CD8-positive, alpha-beta memory T cell (primary cell): ENCODE data around the gene TMEM19. TPM values are rescaled to one million over a fixed set of nuclear protein-coding genes. Genes with fewer than 3 reads are reported as not detected.
A peak's percentile ranks its signal among the peaks of the same experiment; 100 is the strongest.
"Not testable (repeated sequence)": the region's sequence is repeated elsewhere in the genome, so short reads cannot be mapped to it uniquely, and the experiment has no call there.

ENCODE experiments used
- CTCF ChIA-PET: fragments of 350-600 bp; sonication (Branson Sonifier 250); formaldehyde crosslinking; loops from one replicate; lab custom pipeline; 2021; ENCODE audit warnings: antibody characterized with exemption; lab: Charles Lee
- POLR2A ChIA-PET: fragments of 350-600 bp; sonication (Branson Sonifier 250); formaldehyde crosslinking; loops from one replicate; lab custom pipeline; 2021; ENCODE audit warnings: antibody characterized with exemption; lab: Charles Lee
- DNase-seq, 5 donors: peaks; one replicate each; pipeline versions ENCODE4 v3.0.0 to v3.0.0-alpha.2; 2020 to 2022; ENCODE audit warnings: mixed read lengths in 1 of 5
- H3K27ac ChIP-seq: one replicate; pipeline ENCODE4 v1.7.0; 2013; ENCODE audit warnings: low read depth, mild to moderate bottlenecking, low read length, moderate library complexity
- H3K27me3 ChIP-seq: 2 replicates; pipeline ENCODE4 v1.7.0; 2013; ENCODE audit warnings: low read length, mild to moderate bottlenecking; ENCODE audit not compliant: insufficient read depth, poor library complexity, severe bottlenecking
- H3K36me3 ChIP-seq: 2 replicates; pipeline ENCODE4 v1.7.0; 2013; ENCODE audit warnings: mild to moderate bottlenecking, low read length, moderate library complexity; ENCODE audit not compliant: insufficient read depth
- H3K4me1 ChIP-seq: 2 replicates; pipeline ENCODE4 v1.7.0; 2013; ENCODE audit warnings: mild to moderate bottlenecking, low read length, moderate library complexity; ENCODE audit not compliant: insufficient read depth
- H3K4me3 ChIP-seq: 2 replicates; pipeline ENCODE4 v1.7.0; 2013; ENCODE audit warnings: mild to moderate bottlenecking, low read length
- H3K9me3 ChIP-seq: 2 replicates; pipeline ENCODE4 v1.7.0; 2013; ENCODE audit warnings: mild to moderate bottlenecking, low read length
- H3K27ac Mint-ChIP-seq, 8 donors: one replicate each; pipeline ENCODE4 v1.8.0; 2020 to 2021; ENCODE audit warnings: mixed read lengths in 8 of 8, mild to moderate bottlenecking in 6 of 8, inconsistent platforms in 3 of 8, moderate library complexity in 3 of 8
- H3K27me3 Mint-ChIP-seq, 2 donors: one replicate each; pipeline ENCODE4 v1.8.0; 2020 to 2021; ENCODE audit warnings: mixed read lengths in 2 of 2, mild to moderate bottlenecking in 1 of 2, moderate library complexity in 1 of 2
- H3K36me3 Mint-ChIP-seq, 3 donors: one replicate each; pipeline ENCODE4 v1.8.0; 2020 to 2021; ENCODE audit warnings: mixed read lengths in 3 of 3, inconsistent platforms in 1 of 3, mild to moderate bottlenecking in 1 of 3
- H3K4me1 Mint-ChIP-seq, 3 donors: one replicate each; pipeline ENCODE4 v1.8.0; 2020 to 2021; ENCODE audit warnings: mixed read lengths in 3 of 3, inconsistent platforms in 1 of 3, mild to moderate bottlenecking in 1 of 3
- H3K4me3 Mint-ChIP-seq, 7 donors: one replicate each; pipeline ENCODE4 v1.8.0; 2020 to 2021; ENCODE audit warnings: mixed read lengths in 7 of 7, mild to moderate bottlenecking in 6 of 7, moderate library complexity in 4 of 7, inconsistent platforms in 2 of 7
- H3K9me3 Mint-ChIP-seq, 5 donors: one replicate each; pipeline ENCODE4 v1.8.0; 2020 to 2022; ENCODE audit warnings: mixed read lengths in 5 of 5, mild to moderate bottlenecking in 3 of 5, moderate library complexity in 2 of 5, inconsistent platforms in 1 of 5
- polyA plus RNA-seq: library from polyadenylated mRNA; unstranded; fragments of 300-500 nt; fragmentation: Illumina TruSeq; gene quantifications from one replicate; pipeline ENCODE4 v1.2.3, GENCODE V29; 2021
- total RNA-seq, 2 experiments: library from RNA; stranded (reverse); gene quantifications; one replicate each; pipeline ENCODE4 v1.2.3, GENCODE V29; 2021

Gene TMEM19
- total and polyA plus RNA-seq, 3 experiments from 2014 or later: 18.6 to 33.6 (median 21.4) TPM

- H3K27ac ChIP-seq: peak overlapping the region; percentile 77
- Mint-ChIP-seq H3K4me3 (peak overlapping the region; percentile 90 to 96 (median 93)), H3K27ac (peak overlapping the region; percentile 34 to 96 (median 93)), H3K36me3 (peaks cover 0 to 7% (median 0%) of the 10 kb centered on the region in 3 donors), H3K27me3 (peaks cover 0 to 2% of the 10 kb centered on the region in 2 donors), H3K4me1 (peaks cover 20 to 48% (median 37%) of the 10 kb centered on the region in 3 donors), H3K9me3 (no peaks in the 10 kb centered on the region)
- no peaks in the 10 kb centered on the region for H3K36me3 ChIP-seq
- CTCF ChIA-PET: interaction anchor here (0.8 to 3.8 kb wide), 12 partner anchors 8 to 153 kb away, joined by 3 to 34 read pairs (median 4); partner anchors contain the start of genes THAP2 and ZFC3H1
- no peaks in the 10 kb centered on the region for H3K9me3 ChIP-seq
- POLR2A ChIA-PET: interaction anchor here (0.6 to 5.0 kb wide), 9 partner anchors 8 to 154 kb away, joined by 3 to 74 read pairs (median 5); partner anchors contain the start of genes RAB21, TBC1D15, THAP2 and ZFC3H1
- DNase-seq: no peak
- peaks cover 24% of the 10 kb centered on the region for H3K4me1 ChIP-seq
- no peaks in the 10 kb centered on the region for H3K27me3 ChIP-seq
- H3K4me3 ChIP-seq: peak overlapping the region; percentile 87
Measured at GRCh38 chr12:71685312-71685906, 473 bp upstream of the TMEM19 start.

GRCh38 chr12:71686658-71687025 is 760 bp downstream of the TMEM19 start:
- Mint-ChIP-seq H3K27me3 (peaks cover 0 to 2% of the 10 kb centered on the region in 2 donors), H3K9me3 (no peaks in the 10 kb centered on the region), H3K4me3 (peak overlapping the region; percentile 90 to 96 (median 93)), H3K36me3 (peaks cover 0 to 11% (median 0%) of the 10 kb centered on the region in 3 donors), H3K4me1 (peaks cover 20 to 50% (median 39%) of the 10 kb centered on the region in 3 donors), H3K27ac (peak overlapping the region; percentile 58 to 97 (median 94))
- Histone ChIP-seq H3K36me3 (no peaks in the 10 kb centered on the region), H3K4me1 (peaks cover 24% of the 10 kb centered on the region), H3K4me3 (peak overlapping the region; percentile 87), H3K27me3 (no peaks in the 10 kb centered on the region), H3K27ac (peak overlapping the region; percentile 77), H3K9me3 (no peaks in the 10 kb centered on the region)
- no peak for DNase-seq
- ChIA-PET POLR2A (interaction anchor here (0.5 to 5.0 kb wide), 7 partner anchors 23 to 160 kb away, joined by 3 to 74 read pairs (median 5); partner anchors contain the start of genes RAB21, TBC1D15, THAP2 and ZFC3H1), CTCF (interaction anchor here (1.6 to 3.8 kb wide), 6 partner anchors 9 to 152 kb away, joined by 5 to 34 read pairs (median 10); partner anchors contain the start of genes THAP2 and ZFC3H1)

- ChIA-PET CTCF (interaction anchor here (1.0 to 3.7 kb wide), 2 partner anchors 23 to 59 kb away, joined by 3 to 15 read pairs; partner anchors contain the start of gene THAP2), POLR2A (interaction anchor here (0.7 to 5.0 kb wide), 4 partner anchors 24 to 152 kb away, joined by 3 to 74 read pairs (median 12); partner anchors contain the start of genes RAB21, TBC1D15, THAP2 and ZFC3H1)
- peaks cover 20 to 52% (median 42%) of the 10 kb centered on the region in 3 donors for H3K4me1 Mint-ChIP-seq
- not testable (repeated sequence) for H3K27me3 Mint-ChIP-seq, H3K9me3 ChIP-seq, H3K36me3 ChIP-seq, H3K4me3 ChIP-seq, H3K27me3 ChIP-seq, H3K9me3 Mint-ChIP-seq, H3K27ac Mint-ChIP-seq, DNase-seq
- Histone ChIP-seq H3K4me1 (peaks cover 24% of the 10 kb centered on the region), H3K27ac (peak overlapping the region; percentile 77)
- peak overlapping the region in 5 of 7 donors; percentile 41 to 95 (median 90) for H3K4me3 Mint-ChIP-seq
- H3K36me3 Mint-ChIP-seq: peaks cover 0 to 13% (median 3%) of the 10 kb centered on the region in 3 donors
Measured at GRCh38 chr12:71687172-71687571, 1.3 kb downstream of the TMEM19 start.

- Mint-ChIP-seq H3K27me3 (peaks cover 0 to 2% of the 10 kb centered on the region in 2 donors), H3K4me3 (peak overlapping the region in 1 of 7 donors; percentile 45), H3K36me3 (peaks cover 0 to 18% (median 3%) of the 10 kb centered on the region in 3 donors), H3K4me1 (peaks cover 22 to 62% (median 48%) of the 10 kb centered on the region in 3 donors), H3K27ac (no peak overlapping the region), H3K9me3 (no peaks in the 10 kb centered on the region)
- Histone ChIP-seq H3K9me3 (no peaks in the 10 kb centered on the region), H3K27ac (no peak overlapping the region), H3K36me3 (no peaks in the 10 kb centered on the region), H3K27me3 (no peaks in the 10 kb centered on the region), H3K4me3 (no peak overlapping the region), H3K4me1 (peaks cover 24% of the 10 kb centered on the region)
- ChIA-PET POLR2A (no interaction called here), CTCF (interaction anchor here (1.0 kb wide), 1 partner anchor 58 kb away, joined by 3 read pairs; no protein-coding TSS in a partner anchor)
- no peak for DNase-seq
Measured at GRCh38 chr12:71688961-71689570, 3.2 kb downstream of the TMEM19 start.

- no peaks in the 10 kb centered on the region for H3K36me3 ChIP-seq
- peaks cover 12% of the 10 kb centered on the region for H3K4me1 ChIP-seq
- no peak for DNase-seq
- CTCF ChIA-PET: no interaction called here
- Mint-ChIP-seq H3K36me3 (peaks cover 0 to 20% (median 5%) of the 10 kb centered on the region in 3 donors), H3K4me1 (peaks cover 19 to 52% (median 48%) of the 10 kb centered on the region in 3 donors), H3K4me3 (no peak overlapping the region), H3K27ac (peak overlapping the region in 1 of 8 donors; percentile 4), H3K27me3 (peaks cover 0 to 2% of the 10 kb centered on the region in 2 donors), H3K9me3 (no peaks in the 10 kb centered on the region)
- H3K27me3 ChIP-seq: no peaks in the 10 kb centered on the region
- no peaks in the 10 kb centered on the region for H3K9me3 ChIP-seq
- H3K4me3 ChIP-seq: no peak overlapping the region
- no peak overlapping the region for H3K27ac ChIP-seq
- POLR2A ChIA-PET: interaction anchor here (0.7 kb wide), 1 partner anchor 35 kb away, joined by 8 read pairs; no protein-coding TSS in a partner anchor
Measured at GRCh38 chr12:71691504-71692129, 5.7 kb downstream of the TMEM19 start.

GRCh38 chr12:71693126-71693525 is 7.2 kb downstream of the TMEM19 start:
- peaks cover 0 to 33% (median 5%) of the 10 kb centered on the region in 3 donors for H3K36me3 Mint-ChIP-seq
- no peak overlapping the region for H3K4me3 ChIP-seq
- H3K27me3 ChIP-seq: no peaks in the 10 kb centered on the region
- DNase-seq: no peak
- no peaks in the 10 kb centered on the region for H3K36me3 ChIP-seq
- peaks cover 0 to under 1% of the 10 kb centered on the region in 2 donors for H3K27me3 Mint-ChIP-seq
- H3K9me3 ChIP-seq: no peaks in the 10 kb centered on the region
- H3K4me1 ChIP-seq: no peaks in the 10 kb centered on the region
- H3K4me1 Mint-ChIP-seq: peaks cover 8 to 37% (median 34%) of the 10 kb centered on the region in 3 donors
- CTCF ChIA-PET: no interaction called here
- no peak overlapping the region for H3K27ac Mint-ChIP-seq
- POLR2A ChIA-PET: no interaction called here
- H3K27ac ChIP-seq: no peak overlapping the region
- no peaks in the 10 kb centered on the region for H3K9me3 Mint-ChIP-seq
- no peak overlapping the region for H3K4me3 Mint-ChIP-seq

- H3K4me1 ChIP-seq, H3K36me3 ChIP-seq, H3K4me3 ChIP-seq, H3K27me3 Mint-ChIP-seq, POLR2A ChIA-PET, H3K9me3 Mint-ChIP-seq, H3K27ac ChIP-seq, H3K4me3 Mint-ChIP-seq, H3K9me3 ChIP-seq, H3K27me3 ChIP-seq, CTCF ChIA-PET, DNase-seq: not testable (repeated sequence)
- H3K36me3 Mint-ChIP-seq: peaks cover 0 to 38% (median 7%) of the 10 kb centered on the region in 3 donors
- peak overlapping the region in 2 of 8 donors; percentile 66 to 86 for H3K27ac Mint-ChIP-seq
- H3K4me1 Mint-ChIP-seq: peaks cover 6 to 32% (median 28%) of the 10 kb centered on the region in 3 donors
Measured at GRCh38 chr12:71693651-71694050, 7.8 kb downstream of the TMEM19 start.
